GM10266 (cell line): Measurements from ENCODE around the gene INSIG1.

Experiments
- DNase-seq: peaks from one replicate; pipeline ENCODE4 v3.0.0; 2012; ENCODE audit errors: extremely low spot score
- CTCF ChIP-seq: IDR thresholded peaks from 2 replicates; pipeline ENCODE4 v1.5.1; 2012; ENCODE audit warnings: mild to moderate bottlenecking, low read depth; ENCODE audit not compliant: control insufficient read depth, insufficient read depth; ENCODE audit errors: missing control alignments

The INSIG1 gene

GRCh38 chr7:155286686-155287085, 11.0 kb upstream of the INSIG1 start:
- DNase-seq = no peak
- no peak for TF ChIP-seq CTCF

GRCh38 chr7:155287284-155287935, 10.3 kb upstream of the INSIG1 start:
- no peak for TF ChIP-seq CTCF
- DNase-seq = no peak

GRCh38 chr7:155288055-155288454, 9.6 kb upstream of the INSIG1 start:
- no peak for TF ChIP-seq CTCF

GRCh38 chr7:155289107-155289506, 8.6 kb upstream of the INSIG1 start:
- DNase-seq = no peak
- no peak for TF ChIP-seq CTCF

More at GRCh38 chr7:155288055-155288454, 9.6 kb upstream of the INSIG1 start:
- DNase-seq = no peak

GRCh38 chr7:155289949-155290501, 7.7 kb upstream of the INSIG1 start:
- no peak for DNase-seq
- TF ChIP-seq CTCF = no peak

- TF ChIP-seq CTCF = no peak
- DNase-seq = no peak
Measured at GRCh38 chr7:155291045-155291530, 6.6 kb upstream of the INSIG1 start.

- no peak for DNase-seq
- no peak for TF ChIP-seq CTCF
Measured at GRCh38 chr7:155291729-155292128, 5.9 kb upstream of the INSIG1 start.
